NCI-H2029 (cell line): Measurements from ENCODE around the gene HYI.

Experiments
- DNase-seq: peaks from one replicate; lab custom pipeline; 2025; lab: John Stamatoyannopoulos, UW

The HYI gene

DNA sequence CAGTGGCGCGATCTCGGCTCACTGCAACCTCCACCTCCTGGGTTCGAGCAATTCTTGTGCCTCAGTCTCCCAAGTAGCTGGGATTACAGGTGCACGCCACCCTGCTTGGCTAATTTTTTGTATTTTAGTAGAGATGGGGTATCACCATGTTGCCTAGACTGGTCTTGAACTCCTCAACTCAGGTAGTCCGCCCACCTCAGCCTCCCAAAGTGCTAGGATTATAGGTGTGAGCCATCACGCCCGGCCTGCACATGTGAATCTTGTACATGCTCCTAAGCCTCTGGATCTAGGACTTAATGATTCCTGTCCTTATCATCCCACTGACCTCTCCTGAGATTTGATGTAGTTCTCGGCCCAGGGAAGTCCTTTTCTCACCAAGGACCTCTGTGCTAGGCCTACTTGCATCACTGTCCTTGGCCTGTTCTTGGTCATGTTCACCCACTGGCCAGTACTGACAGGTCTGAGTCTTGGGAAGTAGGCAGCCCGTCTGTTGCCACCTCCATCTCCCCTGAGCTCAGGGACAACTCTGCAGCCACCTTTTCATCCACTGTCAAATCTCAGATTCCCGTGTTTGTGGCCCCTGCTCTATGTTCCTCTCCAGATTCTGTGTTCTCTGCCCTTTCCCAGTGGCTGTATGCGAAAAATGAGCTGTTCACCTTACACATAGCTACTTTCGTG lies 9.4 kb downstream of the HYI start:
- no peak for DNase-seq

DNA sequence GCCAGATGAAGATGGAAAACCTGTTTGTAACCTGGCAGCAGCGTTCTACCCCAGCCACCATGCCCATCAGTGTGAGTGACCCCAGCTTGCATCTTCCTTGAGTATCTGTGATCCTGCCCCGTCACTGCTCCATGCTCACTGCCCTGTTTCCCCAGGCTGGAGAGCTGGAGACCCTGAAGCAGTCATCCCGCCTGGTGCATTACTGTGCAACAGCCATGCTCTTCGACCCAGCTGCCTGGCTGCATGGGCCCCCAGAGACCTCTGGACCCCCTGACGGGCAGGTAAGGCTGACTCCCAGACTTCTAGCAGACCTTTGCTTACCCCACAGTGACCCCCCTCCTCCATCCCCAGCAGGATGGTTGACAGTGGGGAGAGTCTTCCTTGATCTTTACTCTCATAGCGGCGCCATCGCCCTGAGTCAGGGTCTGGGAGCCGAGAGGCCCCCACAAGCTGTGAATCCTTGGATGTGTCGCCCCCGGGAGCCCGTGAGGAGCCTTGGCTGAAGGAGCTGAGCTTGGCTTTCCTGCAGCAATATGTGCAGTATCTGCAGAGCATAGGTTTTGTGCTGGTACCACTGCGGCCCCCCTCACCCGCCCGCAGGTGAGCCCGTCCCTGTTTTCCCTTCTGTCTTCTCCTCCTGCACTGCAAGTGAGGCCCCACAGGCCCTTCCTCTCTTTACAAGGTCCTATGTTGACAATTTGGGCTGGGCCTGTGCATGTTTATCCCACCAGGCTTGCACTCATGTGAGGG lies 10.4 kb downstream of the HYI start:
- DNase-seq: no peak

DNA sequence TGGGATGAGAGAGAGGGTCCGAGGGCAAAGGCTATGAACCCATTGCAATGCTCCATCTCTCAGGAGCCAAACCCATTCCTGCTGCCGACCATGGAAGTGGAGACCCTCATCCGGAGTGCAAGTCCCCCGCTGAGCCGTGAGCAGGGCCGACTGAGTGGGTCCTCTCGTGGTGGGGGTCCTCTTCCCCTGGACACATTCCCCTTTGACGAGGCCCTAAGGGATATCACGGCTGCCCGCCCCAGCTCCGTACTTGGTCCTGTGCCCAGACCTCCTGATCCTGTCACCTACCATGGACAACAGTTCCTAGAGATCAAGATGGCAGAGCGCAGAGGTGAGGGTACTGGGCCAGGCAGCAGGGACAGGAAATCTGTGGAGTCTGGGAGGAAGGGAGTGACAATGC lies 11.0 kb downstream of the HYI start:
- DNase-seq: no peak

DNA sequence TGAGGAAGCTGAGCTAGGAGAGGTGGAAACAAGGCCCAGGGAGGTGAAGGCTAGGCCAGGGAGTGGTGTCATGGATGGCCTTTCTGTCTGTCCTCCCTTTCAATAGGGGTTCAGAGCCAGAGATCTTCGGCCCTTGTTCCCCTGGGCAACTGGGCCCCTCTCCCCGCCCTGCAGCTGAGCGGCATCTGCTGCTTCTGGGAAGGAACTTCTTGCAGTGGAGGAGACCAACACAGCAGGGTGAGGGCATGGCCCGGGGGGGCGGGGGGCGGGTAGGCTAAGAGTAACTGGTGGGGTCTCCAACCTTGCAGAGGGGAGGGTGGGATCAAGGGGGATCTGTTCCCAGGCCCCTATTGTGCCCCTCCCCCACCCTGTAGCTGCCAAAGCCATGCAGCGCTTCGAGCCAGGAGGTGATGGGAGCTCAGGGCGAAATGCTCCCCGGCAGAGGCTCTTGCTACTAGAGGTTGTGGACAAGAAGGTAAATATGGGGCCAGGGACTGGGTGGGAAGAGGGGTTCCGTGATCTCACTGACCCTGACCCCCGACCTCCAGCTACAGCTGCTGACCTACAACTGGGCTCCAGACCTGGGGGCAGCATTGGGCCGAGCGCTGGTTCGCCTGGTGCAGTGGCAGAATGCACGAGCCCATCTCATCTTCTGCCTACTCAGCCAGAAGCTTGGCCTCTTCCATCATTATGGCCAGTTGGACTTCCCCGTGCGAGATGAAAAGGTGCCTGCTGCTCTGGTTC lies 11.7 kb downstream of the HYI start:
- DNase-seq: no peak

DNA sequence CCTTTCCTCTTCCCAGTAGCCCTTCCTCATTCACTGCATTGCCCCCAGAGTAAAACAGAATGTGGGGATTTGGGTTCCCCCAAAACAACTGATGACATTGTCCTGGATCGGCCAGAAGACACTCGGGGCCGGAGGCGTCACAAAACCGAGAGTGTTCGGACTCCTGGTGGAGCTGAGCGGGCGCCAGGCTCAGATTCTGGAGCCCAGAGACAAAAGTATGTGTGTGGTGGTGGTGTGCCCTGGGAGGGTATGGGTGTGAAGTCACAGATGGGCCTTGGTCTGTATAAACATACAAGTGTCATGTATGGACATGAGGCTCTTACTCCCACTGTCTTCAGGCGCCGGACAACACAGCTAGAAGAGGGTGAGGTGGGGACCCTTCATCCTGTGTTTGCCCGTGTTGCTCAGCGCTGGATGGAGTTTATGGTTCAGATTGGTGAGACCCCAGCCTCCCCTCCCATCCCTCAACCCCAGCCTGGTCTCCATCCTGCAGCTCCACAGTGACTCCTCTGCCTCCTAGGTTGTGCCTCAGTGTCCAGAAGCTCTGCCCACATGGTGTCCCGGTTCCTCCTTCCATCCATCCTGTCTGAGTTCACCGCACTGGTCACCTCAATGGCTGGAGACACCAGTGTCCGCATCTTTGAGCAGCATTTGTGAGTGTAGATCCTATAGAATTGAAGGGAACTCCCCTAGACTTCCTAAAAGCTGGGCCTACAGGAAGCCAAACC lies 12.4 kb downstream of the HYI start:
- no peak for DNase-seq

DNA sequence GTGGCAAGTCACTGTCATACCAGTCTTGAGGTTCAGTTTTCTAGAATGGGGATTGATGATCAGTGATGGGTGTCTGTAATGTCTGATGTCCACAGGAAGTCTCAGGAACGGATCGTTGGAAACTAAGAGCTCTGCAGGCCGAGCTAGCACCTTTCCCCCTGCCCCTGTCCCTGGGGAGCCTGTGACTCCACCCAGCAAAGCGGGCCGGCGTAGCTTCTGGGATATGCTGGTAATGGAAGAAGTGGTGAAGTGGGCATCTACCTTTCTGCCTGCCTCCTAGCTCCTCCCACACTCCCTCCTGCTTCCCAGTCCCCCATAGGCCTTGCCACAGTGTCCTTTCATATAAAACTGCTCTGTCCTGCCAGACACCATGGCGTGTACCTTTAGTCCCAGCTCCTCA lies 13.4 kb downstream of the HYI start:
- DNase-seq: peak; percentile 73

DNA sequence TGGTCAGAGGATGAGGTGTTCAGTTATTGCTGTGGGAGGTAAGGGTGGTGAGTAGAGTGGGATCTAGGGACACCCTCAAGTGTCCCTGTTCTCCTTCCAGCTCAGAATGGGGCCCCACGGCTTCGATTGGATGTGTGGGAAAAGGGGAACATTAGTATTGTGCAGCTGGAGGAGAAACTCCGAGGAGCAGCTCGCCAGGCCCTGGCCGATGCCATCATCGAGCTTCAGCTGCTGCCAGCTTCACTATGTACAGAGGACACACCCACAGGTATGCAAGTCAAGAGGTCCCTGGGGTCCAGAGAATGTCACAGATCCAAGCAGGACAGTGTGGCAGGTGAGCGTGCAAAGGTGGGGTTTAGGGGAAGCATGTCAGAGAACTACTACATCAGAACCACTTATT lies 13.9 kb downstream of the HYI start:
- no peak for DNase-seq

DNA sequence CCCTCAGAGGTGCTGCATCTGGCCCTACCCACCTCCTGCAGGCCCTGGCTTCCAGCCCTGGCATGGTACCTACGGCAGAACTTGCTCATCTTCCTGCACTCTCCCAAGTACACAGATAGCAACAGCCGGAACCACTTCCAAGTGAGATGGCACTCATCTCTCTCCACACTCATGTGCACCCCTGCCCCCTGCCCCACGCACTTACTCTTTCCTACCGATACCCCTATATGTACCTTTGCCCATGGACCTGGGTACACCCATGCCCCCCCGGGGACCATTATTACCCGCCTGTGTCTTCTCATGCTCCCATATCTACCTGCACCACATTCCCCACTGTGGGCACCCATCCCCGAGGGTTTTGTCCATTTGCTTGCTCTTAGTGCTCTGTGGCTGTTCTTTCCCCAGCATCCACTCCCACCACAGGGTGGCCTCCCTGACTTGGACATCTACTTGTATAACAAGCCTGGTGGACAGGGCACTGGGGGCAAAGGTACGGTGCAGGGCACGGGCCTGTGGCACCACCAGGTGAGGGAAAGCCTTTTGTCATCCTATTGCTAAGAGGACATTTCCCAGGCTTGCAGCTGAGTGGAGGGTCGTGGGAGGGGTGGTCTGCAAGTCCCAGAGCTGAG lies 14.7 kb downstream of the HYI start:
- DNase-seq: no peak

DNA sequence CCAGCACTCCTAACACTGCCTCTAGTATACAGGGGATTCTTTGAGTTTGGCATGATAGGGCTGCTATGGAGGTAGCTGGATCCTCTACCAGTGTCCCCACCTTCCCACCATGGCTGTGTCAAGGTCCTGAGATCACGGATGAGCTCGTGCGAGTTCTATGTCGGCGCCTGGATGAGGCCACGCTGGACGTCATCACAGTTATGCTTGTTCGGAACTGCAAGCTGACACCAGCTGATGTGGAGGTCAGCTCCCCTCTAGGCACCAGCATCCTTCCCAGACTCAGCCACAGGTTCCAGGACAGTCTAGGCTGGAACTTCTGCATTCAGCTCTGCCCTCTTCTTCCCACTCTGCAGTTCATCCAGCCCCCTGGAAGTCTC lies 15.2 kb downstream of the HYI start:
- no peak for DNase-seq

DNA sequence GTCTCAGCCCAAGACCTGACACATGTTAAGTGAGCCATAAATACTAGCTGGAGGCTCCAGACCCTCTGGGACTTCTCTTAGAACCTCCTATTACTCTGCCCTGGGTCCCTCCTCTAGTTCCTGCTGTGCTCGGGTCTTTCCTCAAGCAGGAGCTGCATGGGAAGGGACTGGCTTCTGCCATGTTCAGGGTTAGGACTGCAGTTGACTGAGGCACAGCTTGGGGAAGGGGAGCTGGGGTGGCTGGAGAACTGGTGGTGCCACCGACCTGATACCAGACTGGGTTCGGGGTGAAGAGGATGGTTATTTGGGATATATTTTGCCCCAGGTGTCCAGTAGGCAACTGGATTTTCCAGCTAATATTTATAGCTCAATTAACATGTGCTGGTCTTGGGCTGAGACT lies 15.7 kb downstream of the HYI start:
- DNase-seq: no peak

DNA sequence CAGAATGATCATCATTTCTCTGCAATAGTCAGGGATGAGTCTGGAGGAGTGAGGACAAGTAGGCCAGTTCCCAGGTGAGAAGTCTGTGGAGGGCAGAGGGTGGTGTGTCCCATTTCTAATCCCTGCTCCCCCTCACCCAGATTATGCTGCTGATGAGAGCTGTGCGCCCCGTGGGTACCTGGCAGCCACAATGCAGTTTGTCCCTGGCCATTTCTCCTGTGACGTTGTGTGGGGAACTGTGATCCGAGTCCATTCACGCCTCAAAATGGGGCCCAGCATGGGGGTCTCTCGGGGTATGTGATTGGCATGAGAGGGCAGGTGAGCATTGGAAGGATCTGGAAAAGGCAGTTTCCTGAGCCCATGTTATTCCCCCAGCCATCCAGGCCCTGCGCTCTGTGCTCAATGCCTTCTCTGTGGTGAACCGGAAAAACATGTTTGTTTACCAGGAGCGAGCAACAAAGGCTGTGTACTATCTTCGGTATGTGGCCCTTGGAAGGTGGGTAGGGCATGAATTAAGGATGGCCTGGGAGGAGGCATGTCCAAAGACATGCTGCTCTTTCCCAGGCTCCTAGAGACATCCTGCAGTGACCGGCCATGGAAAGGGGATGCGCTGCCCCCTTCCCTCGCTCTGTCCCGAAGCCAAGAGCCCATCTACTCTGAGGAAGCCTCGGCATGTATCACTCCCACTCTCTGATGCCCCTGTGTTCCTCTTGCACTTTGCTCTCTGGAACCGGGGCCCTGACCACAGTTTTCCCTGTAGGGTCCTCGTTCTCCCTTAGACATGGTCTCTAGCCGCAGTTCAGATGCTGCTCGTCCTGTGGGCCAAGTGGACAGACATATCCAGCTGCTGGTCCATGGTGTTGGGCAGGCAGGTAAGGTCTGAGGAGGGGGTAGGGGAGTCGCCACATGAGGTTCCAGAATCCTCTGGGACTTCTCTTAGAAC lies 16.4 kb downstream of the HYI start:
- no peak for DNase-seq

DNA sequence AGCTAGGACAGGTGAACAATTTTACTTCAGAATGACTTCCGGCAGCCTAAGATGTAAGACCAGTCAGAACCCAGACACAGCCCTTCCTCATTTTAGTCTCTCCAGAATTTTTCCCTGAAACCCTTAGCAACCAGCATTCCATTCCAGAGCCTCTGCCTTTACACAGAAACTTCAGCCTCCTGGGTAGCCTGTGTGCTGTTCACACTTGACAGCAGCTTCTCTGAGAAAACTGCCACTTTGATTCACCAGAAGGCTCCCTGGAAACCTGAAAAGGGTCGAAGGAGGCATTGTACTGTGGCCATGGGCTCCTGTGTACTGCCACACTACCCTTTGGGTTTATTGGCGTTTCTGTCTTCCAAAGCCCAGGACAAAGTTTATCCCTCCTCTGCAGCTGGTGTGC lies 17.4 kb downstream of the HYI start:
- no peak for DNase-seq

DNA sequence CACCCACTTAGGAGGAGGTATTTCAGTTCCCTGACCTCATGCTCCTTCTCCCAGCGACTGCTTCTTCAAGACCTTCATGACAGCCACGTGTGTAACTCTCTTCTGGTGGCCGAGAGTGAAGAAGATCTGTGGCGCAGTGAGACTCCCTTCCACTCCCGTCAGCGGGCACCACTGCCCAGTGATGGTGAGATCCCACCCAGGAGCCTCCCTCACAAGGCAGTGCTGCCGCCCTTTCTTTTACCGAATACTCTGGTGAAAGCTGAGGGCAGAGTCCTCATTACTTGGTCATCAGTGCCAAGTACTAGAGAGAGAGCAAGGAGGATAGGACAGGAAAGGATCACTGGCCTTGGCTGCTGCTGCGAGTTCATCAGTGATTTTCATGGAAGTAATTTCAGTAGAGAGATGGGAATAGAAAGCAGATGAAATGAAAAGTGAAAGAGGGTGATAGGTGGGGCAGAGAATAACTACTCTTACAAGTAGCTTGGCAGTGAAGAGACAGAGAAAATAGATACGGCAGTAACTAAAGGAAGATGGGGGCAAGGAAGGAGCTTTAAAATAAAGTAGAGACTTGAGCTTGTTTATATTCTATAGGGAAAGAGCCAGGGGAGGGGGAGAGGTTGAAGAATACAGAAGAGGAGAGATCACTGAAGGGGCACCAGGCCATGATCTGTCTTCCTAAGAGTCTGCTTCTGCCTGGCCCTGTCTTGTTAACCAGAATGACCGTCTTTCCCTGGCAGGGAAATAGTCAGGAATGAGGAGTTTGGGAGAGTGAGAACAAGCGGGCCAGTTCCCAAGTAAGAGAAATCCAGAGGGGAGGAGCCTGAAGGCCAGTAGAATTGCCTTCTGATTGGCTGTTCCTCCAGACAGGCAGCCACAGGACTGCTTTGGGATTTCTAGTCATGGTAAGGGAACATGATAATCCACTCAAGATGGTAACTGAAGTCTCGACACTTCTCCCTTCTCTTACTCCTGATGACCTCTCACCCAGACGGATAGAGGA lies 18.3 kb downstream of the HYI start:
- DNase-seq: no peak

DNA sequence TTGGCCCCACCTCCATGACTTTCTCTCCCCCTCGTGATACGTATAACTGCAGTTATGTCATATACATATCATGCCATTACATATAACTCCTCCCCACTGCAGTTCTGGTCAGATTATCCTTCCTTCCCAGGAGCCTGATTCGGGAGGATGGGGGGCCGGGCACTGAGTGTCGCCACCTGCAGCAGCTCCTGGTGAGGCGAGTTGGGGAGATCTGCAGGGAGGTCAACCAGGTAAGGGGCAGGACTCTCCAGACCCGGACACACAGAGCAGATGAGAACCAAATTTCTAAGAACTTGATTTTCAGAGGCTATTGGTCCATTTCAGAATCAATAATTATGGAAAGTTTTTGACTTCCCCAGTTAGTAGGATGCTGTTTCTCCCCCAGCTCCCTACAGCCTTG lies 19.5 kb downstream of the HYI start:
- DNase-seq: no peak

DNA sequence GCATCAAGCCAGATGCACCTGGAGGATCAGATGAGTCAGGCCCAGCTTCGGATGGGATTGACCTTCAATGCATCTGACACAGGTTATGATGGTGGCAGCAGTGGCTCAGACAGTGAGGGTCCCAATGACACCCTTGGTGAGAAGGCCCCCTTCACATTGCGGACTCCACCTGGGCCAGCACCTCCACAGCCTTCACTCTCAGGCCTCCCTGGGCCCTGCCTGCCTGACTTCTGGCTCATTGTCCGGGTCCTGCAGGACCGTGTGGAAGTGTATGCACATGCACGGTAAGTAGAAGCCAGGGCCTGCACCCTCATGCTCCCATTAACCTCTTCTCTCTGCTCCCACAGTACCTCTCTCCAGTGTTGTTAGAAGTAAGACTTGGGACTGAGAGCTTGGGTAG lies 20.8 kb downstream of the HYI start:
- no peak for DNase-seq

DNA sequence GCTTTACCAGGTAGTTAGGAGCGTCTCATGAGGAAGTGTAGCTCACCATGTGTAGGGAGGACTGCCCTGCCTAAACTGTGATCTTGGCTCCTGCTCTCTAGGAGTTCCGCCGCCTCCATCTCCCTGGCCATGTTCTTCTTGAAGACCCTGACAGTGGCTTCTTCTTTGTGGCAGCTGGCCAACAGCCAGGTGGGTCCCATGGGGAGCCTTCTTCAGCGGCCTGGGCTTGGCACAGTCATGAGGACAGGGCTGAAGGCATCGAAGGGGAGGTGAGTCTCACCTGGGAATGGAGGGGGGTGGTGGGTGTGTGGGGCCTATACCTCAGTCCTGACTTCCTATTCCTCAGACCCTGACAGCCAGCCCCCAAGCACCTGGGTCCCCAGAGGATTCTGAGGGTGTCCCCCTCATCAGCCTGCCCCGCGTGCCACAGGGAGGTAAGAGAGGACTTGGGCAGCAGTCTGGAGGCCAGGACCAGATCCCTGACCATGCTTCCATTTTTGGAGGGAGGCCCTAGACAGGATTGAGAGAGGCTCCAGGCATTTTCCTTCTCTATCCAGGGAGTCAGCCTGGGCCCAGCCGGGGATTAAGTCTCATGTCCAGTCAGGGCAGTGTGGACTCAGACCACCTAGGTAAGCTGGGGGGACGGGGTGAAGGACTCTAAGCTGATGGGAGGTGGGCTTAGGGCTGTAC lies 21.4 kb downstream of the HYI start:
- no peak for DNase-seq

DNA sequence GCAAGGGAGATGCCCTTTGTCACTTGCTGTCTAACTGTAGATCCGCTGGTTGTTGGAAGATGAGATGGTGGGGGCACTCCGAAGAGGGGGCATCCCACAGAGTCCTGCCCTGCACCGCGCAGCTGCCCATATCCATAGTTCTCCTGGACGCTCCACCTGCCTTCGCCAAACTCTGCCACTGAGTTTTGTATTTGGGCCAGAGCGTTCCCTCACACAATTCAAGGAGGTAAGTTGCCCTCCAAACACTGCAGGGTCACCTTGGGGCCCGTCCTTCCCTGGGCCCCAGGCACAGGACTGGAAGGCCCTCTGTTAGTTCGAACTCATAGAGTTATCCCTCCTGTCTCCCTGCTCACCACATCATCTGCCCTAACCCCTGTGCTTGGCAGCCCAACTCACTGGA lies 22.1 kb downstream of the HYI start:
- no peak for DNase-seq

DNA sequence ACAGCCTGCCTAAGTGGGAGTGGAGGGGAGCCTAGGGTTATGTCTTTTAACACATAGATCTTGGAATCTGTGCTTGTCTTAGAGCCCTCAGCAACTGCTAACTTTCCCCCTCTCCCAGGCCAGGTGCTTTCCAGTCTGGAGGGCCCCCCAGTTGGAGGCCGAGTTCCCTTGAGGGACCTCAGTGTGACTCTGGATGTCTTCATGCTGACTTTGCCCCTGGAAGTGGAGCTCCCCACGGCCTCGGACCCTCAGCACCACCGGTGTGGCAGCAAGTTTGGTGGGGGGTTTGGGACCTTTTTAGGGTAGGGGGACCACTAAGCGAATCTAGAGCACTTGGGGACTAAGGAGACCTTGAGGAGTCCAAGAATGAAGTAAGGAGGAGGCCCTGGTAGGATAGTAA lies 22.9 kb downstream of the HYI start:
- DNase-seq: no peak

DNA sequence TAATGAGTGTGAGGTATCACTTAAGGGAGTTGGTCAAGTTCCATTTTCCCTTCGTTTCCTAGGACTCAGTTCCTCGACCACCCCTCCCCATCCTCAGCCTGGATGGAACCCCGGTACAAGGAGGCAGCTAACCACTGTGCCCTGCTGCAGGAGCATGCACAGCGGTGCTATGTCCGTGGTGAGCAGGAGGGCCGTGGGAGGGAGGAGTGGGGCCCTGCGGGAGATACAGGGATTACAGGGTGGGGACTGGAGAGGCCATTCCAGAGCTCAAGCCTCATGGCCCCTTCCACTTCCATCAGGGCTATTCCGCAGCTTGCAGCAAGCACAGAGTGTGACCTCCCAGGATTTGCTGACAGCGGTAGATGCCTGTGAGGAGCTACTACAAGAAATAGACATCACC lies 25.8 kb downstream of the HYI start:
- no peak for DNase-seq
